GM19397 (cell line): ENCODE data around the gene DENND1B.
"Not testable (repeated sequence)": the region's sequence is repeated elsewhere in the genome, so short reads cannot be mapped to it uniquely, and the experiment has no call there.

Experiments used
- ATAC-seq: cut with Tn5 transposase; IDR thresholded peaks from one replicate; pipeline ENCODE4 v1.9.1; 2021; ENCODE audit warnings: mild to moderate bottlenecking, moderate library complexity; ENCODE audit not compliant: unreplicated experiment

DENND1B gene

GRCh38 chr1:197572169-197572568 is 203.1 kb downstream of the DENND1B start:
- no peak for ATAC-seq

DNA sequence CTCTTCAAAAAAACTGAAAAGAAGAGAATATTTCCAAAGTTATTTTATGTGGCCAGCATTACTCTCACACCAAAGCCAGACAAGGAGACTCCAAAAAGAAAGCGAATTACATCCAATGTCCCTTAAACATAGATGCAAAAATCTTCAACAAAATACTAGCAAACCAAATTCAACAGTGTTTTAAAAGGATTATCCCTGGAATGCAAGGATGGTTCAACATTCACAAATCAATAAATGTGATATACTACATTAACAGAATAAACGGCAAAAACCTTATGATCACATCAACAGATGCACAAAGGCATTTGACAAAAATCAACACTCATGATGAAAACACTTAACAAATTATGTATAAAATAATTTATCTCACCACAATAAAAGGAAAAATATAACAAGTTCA is 207.8 kb downstream of the DENND1B start:
- ATAC-seq, result no peak

- ATAC-seq, result no peak
These were observed 214.2 kb downstream of the DENND1B start for GRCh38 chr1:197561041-197561440.

DNA sequence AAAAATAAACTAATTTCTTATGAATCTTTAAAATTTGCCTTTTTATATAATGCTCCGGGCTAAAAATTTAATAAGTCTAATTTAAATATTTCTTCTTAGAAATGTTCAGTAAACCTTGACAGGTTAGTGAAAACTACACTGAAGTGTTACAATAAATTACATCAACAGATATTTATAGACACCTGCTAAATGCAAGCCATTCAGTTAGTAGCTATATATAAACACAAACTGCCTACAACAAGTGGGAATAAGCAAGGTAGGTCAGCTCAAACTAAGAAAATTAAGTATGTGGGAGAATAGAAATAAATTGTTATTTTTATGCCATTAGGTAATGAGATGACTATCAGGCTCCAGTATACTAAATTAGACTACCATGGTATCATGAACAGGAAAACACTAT is 215.6 kb downstream of the DENND1B start:
- no peak for ATAC-seq

- no peak for ATAC-seq
These were observed 216.0 kb downstream of the DENND1B start for GRCh38 chr1:197559244-197559643.

- no peak for ATAC-seq
These were observed 218.0 kb downstream of the DENND1B start for GRCh38 chr1:197557302-197557701.

- no peak for ATAC-seq
These were observed 222.0 kb downstream of the DENND1B start for GRCh38 chr1:197553281-197553680.

- no peak for ATAC-seq
These were observed 228.3 kb downstream of the DENND1B start for GRCh38 chr1:197546989-197547388.

- ATAC-seq, result no peak
These were observed 230.7 kb downstream of the DENND1B start for GRCh38 chr1:197544553-197544952.

DNA sequence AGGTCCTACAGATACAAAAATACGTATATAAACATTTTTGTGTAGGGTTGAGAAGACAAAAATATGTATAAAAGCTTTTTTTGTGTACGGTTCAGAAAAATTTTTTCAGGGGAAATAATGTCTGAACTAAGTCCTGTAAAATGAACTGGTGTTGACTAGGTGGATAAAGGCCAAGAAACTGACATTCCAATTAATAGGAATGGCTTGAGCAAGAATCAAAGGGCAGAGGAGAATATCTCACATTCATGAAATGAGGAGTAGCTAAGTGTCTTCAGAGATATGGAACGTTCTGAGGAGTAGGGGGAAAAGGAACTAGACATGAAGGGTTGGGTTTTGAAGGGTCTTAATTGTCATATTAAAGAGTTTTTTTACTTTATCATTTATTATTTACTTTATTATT is 231.2 kb downstream of the DENND1B start:
- ATAC-seq, result no peak

- no peak for ATAC-seq
These were observed 233.9 kb downstream of the DENND1B start for GRCh38 chr1:197541411-197541810.

GRCh38 chr1:197526736-197527371 is 248.4 kb downstream of the DENND1B start:
- no peak for ATAC-seq

DNA sequence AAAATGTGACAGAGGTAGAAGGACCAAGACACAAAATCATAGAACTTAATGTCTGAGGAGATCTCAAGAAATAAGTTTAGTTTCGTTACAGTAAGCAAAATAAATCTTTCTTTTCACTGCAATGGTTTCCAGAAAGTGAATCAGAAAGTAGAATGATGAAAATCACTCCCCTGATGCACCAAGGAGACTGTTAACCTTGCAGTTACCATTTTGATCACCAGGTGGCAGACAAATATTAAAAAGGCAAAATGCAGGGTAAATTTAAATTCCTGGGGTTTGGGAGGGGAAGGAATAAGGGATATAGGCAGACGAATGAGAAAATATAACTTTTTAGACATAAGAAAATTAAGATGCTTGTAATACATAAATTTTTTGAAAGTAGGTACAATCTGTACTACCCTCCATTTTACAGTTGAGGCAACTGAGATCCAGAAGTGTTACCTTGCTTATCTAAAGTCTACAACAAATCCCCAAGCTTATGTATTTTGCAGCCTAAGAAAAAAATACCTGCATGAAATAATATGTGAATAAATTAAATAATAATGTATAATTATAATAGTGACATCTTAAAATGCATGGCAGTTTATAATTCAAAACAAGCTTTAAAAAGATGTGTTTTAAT is 254.1 kb downstream of the DENND1B start:
- ATAC-seq, result no peak

DNA sequence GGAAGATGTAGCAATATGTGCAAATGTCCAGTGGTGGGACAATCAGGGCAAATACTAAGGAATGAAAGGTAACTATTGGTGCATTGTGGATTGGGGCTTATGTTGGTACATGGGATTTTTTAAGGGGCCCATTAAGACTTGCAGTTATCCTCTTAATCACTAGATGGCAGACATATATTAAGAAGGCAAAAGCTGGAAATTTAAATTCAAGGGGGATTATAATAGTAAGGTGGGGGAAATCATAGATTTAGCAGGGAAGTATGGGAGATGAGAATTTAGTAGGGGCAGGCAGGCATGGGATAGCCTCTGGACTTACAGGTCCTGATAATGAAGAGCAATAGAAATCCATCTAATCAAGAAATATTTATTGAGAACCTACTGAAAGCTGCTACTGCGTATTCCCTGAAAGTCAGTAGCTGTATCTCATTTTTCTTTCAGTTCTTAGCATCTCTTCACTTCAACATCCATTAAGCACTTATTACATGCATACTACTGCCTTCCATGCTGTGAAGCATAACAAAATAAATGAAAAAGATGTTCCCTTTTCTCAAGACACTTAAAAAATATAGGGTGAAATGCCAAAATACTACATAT is 255.4 kb downstream of the DENND1B start:
- ATAC-seq, result no peak

GRCh38 chr1:197515421-197515820 is 259.9 kb downstream of the DENND1B start:
- no peak for ATAC-seq

GRCh38 chr1:197510691-197511378 is 264.4 kb downstream of the DENND1B start:
- no peak for ATAC-seq

- no peak for ATAC-seq
These were observed 278.6 kb downstream of the DENND1B start for GRCh38 chr1:197496722-197497121.

DNA sequence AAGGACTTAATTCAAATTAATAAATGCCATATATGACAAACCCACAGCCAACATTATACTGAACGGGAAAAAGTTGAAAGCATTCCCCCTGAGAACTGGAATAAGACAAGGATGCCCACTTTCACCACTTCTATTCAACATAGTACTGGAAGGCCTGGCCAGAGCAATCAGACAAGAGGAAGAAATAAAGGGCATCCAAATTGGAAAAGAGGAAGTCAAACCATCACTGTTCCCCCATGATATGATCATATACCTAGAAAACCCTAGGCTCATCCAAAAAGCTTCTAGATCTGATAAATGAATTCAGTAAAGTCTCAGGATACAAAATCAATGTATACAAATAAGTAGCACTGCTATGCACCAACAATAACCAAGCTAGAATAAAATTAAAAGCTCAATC is 283.8 kb downstream of the DENND1B start:
- not testable (repeated sequence) for ATAC-seq

- ATAC-seq, result no peak
These were observed 288.3 kb downstream of the DENND1B start for GRCh38 chr1:197486946-197487345.

- ATAC-seq, result no peak
These were observed 289.5 kb downstream of the DENND1B start for GRCh38 chr1:197485790-197486189.

DNA sequence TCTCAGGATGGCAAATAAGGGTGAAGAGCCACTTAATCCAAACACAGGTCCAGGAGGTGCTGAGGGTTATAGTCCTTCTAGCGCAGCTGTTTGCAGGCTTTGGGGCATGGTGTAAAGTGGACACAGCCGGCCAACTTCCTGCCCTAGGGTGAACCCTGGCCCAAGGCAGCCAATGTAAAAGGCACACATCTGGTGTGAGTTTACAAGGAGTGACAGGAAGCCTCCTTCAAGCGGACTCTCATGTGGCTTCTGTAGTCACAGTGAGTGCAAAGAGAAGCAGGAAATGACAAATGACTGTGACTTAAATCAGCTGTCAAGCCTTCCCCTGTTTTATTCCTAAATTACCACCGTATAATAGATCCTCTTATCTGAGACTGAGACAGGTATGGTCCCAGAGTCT is 294.2 kb downstream of the DENND1B start:
- ATAC-seq, result peak; percentile 63

- no peak for ATAC-seq
These were observed 294.8 kb downstream of the DENND1B start for GRCh38 chr1:197480446-197480845.
